HG03354 (cell line): ENCODE data around the gene CTNNA3.
"Not testable (repeated sequence)": the region's sequence is repeated elsewhere in the genome, so short reads cannot be mapped to it uniquely, and the experiment has no call there.

ENCODE experiments used
- ATAC-seq: cut with Tn5 transposase; IDR thresholded peaks from one replicate; pipeline ENCODE4 v1.9.1; 2021; ENCODE audit warnings: mild to moderate bottlenecking; ENCODE audit not compliant: unreplicated experiment, poor library complexity, severe bottlenecking

The CTNNA3 gene

DNA sequence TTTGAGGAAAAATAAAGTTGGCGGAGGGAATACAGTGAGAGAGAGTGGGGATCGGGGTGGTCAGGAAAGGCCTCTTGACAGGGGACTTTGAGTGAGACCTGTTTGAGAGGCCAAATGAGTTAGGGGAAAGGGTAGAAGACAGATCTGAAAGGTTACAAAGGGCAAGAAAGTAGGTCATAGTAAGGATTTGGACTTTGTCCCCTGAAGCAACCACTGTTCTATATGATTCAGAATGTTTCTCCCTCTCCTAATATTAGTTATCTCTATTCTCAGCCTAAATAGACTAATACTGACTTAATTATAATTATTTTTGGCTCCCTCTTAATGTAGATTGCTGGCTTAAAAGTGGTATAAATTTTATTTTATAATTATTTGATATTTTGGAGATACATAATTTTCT lies 88.0 kb downstream of the CTNNA3 start:
- no peak for ATAC-seq

DNA sequence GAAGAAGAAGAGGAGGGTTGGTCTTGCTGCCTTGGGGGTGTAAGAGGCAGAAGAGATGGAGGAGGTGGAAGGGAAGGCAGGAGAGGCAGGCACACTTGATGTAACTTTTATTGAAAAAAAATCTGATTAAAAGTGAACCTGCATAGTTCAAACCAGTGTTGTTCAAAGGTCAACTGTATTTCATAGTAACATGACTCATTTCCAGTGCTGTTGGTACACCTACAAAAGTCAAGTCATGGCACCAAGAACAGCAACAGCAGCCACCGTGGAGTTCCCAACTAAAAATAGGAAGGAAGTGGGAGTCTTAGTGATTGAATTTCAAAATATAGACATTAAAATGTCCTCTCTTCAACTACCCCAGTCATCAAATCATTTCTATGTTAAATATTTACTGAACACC lies 88.5 kb downstream of the CTNNA3 start:
- ATAC-seq: no peak

DNA sequence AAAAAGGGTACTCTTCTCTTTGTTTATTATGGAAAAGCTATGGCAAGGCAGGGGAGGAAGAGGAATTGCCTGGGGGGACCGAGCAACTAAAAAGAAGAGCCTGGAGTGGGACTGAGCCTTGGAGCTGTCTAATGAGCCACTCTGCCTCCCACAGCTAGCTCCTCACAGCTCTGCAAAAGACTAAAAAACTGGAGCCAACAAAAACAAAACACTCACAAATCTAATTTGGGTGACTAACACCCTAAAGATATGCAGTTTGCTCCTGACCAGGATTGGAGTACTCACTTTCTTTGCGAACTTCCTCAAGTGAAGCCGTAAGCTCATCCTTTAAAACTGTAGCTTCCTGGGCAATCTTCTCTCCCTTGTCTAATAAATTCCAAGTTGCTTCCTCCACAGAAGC lies 89.4 kb downstream of the CTNNA3 start:
- no peak for ATAC-seq

DNA sequence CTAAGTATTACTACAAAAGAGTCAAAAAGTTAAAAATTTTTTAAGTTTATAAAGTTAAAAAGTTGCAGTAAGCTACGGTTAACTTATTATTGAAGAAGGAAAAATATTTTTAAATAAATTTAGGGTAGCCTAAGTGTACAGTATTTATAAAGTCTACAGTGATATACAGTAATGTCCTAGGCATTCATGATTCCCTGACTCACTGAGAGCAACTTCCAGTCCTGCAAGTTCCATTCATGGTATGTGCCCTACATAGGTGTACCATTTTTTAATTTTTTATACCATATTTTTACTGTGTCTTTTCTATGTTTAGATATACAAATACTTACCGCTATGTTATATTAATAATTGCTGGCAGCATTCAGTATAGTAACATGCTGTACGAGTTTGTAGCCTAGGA lies 92.3 kb downstream of the CTNNA3 start:
- no peak for ATAC-seq

DNA sequence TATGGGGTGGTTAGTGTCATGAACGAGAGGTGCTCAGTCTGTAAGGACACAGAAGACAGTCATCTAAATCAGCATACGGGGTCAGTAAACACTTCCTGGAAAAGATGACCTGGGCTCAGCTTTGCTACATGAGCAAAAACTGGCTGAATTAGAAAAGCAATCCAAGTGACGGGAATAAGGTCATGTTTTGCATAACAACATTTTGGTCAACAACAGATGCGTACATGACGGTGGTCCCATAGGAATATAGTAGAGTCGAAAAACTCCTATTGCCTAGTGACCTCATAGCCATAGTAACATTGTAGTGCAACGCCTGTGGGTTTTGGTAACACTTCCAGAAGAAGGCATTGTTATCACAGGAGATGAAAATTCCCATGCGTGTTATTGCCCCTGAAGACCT lies 92.9 kb downstream of the CTNNA3 start:
- ATAC-seq: no peak

DNA sequence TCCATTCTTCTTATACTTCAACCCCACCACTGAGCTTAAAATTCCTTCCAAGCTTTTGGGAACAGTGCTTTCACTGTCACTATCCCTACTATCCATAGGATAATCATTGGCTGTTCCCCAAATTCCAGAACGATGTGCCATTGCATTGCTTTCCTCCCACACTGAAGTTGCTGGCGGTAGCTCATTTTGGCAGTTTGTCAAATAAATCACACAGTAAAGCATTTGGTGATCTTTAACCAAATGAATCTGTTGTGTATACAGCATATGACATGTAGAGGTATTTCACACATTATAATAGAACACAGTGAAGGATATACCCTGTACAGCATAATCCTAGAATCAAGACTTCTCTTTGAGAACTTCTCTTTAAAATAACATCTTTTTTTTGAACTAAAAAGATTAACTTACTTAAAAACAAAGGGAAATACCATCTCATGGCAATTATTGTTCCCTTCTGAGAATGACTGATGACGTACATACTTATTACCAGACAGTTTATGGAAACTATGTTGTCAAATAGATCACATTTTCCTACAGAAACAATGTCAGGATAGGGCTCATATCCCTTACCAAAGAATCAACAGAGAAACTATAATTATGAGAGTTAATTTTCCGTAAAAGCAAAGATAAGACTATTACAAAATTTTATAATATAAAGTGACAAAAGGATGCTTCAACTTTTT lies 93.6 kb downstream of the CTNNA3 start:
- no peak for ATAC-seq

DNA sequence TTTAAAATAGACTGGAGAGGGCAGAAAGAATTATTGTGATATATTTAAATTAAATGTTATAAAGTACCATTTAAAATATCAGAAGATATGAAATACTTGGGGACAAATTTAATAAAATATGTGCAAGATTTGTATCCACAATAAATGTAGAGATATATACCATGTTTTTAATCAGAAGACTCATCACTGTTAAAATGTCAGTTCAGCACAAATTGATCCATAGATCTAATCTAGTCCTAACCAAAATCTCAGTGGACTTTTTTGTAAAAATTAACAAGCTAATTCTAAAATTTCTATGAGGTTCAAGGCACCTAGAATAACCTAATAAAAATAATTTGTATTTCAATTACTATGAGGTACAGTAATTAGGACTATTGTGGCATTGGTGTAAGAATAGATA lies 96.4 kb downstream of the CTNNA3 start:
- ATAC-seq: no peak

DNA sequence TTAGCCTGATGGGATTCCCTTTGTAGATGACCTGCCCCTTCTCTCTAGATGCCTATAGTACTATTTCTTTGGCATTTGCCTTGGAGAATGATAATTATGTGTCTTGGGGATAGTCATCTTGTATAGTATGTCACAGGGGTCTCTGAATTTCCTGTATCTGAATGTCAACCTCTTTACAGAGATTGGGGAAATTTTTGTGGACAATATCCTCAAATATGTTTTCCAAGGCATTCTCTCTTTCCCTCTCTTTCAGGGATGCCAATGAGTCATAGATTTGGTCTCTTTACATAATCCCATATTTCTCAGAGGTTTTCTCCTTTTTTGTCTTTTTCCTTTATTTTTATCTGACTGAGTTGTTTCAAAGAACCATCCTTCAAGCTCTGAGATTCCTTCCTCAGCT lies 99.4 kb downstream of the CTNNA3 start:
- ATAC-seq: no peak

DNA sequence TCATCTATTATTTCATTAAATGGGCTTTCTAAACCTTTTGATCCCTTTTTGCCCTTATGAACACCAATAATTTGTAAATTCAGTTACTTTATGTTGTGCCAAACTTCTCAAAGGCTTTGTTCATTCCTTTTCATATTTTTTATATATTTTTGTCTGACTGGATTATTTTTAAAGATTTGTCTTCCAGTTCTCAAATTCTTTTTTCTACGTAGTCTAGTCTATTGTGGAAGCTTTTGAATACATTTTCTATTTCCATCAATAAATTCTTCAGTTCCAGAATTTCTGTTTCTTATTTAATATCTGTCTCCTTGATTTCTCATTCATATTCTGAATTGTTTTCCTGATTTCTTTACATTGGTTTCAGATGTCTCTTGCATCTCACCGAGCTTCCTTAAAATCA lies 108.2 kb downstream of the CTNNA3 start:
- no peak for ATAC-seq

DNA sequence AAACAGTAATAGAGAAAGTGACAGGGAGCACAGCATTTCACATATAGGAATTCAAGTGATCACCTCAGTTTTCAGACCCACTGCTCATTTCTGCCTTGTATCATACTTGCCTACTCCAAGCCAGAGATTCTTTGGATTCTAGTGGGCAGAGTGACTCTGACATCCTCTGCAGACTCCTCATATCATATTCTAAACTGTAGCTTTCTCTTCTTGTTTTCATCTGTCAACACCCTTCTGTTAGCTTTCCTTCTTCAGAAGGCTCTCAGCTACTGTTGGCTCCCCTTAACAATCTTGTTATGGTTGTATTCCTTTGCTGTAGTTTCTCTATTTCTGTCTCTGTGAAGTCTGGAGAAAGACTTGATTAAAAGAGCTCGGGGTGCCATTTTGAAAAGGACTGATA lies 120.5 kb downstream of the CTNNA3 start:
- no peak for ATAC-seq

DNA sequence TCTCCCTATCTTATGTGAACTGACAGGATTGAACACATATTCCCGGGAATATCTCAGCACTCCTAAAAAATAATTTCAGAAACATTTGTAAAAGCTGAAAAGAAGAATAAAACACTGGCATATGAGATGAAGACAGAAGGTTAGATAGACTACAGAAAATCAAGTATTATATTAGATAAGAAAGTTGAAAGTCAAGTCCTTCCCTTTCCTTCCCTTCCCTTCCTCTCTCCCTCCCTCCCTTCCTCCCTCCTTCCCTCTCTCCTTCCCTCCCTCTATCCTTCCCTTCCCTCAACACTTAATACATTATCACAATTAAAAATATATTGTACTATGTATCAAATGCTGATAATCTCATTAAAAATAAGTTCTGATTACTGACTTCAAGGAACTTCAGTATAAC lies 122.5 kb downstream of the CTNNA3 start:
- ATAC-seq: no peak

DNA sequence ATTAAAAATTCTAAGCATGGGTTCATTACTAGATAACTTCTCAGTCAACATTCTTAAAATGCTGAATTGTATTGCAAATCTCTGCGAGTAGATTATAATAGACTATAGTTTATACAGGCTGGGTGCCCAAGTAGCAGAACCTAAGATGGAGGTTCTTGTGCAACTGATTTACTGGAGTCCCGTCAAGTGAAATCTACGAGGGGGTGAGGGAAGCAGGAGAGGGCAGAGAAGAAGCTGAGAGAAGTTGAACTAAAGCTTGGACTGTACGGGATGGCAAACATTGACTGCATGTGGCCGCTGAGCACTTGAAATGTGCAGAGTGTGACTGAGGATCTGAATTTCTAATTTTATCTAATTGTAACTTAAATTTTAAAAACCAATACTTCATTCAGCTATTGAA lies 124.5 kb downstream of the CTNNA3 start:
- ATAC-seq: no peak

DNA sequence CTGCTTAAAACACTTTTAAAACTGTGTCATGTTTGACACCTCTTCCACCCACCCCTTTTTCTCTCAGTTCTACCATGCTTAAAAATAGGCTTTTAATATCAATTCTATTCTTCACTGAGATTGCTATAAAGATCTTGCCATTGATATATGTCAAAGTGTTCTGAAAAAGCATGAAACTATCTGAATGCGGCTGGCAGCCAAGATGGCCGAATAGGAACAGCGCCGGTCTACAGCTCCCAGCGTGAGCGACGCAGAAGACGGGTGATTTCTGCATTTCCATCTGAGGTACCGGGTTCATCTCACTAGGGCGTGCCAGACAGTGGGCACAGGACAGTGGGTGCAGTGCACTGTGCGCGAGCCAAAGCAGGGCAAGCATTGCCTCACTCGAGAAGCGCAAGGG lies 137.7 kb downstream of the CTNNA3 start:
- not testable (repeated sequence) for ATAC-seq

DNA sequence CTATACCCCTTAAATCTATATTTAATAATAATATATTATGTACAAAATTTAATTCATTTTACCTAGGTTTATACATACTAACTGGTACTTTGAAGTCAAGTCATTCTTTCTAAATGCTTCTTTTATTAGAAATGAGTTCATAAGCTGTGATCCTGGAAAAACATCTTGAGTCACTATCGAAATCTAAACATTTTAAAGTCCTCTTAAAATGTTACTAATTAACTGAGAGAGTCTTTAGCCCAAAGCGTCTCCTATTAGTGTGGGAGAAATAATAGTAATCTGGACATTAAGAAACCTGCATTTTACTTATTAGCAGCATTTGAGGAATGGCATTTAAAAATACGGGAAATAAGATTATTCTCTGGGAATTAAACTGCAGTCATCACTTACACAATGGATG lies 142.7 kb downstream of the CTNNA3 start:
- ATAC-seq: no peak

DNA sequence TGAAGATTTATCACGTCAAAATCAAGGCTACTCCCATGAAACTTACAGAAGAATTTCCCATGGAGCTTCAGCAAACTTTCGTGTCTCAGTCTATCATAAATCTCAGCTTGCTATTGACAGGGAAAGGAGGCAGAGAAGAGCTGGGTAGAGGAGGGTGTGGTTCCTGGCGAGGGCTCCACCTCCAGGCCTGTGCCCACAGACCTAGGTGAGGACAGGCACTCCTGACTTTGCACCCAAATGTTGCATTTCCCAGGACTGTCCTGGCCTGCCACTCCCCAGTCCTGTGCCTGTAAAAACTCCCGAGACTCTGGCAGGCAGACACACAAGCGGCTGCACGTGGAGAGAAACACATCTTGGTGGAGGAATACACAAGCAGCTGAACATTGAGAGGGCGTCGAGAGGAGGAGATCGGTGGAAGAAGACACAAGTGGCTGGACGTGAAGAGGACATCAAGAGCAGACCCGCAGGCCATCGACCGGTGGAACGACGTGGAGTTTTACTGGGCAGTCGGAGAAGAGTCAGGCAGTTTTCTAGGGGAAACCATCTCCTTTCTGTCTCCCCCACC lies 145.1 kb downstream of the CTNNA3 start:
- ATAC-seq: no peak

DNA sequence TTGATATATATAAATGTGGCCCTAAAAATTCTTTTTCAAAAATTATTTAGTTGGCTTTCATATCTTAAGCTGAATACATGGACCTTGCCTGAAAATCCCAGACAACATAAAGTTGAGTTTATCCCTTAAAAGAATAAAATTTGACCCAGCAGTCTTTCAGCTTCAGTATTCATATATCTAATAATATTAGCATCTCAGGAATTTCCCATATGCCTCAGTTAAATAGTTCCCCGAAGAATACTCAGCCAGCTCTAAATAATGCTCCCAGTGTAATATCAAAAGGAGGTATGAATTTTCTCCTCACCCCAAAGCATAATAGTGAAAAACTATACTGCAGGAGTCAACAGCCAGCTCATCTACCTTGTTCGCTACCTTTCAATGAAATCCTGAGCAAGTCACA lies 145.9 kb downstream of the CTNNA3 start:
- no peak for ATAC-seq

DNA sequence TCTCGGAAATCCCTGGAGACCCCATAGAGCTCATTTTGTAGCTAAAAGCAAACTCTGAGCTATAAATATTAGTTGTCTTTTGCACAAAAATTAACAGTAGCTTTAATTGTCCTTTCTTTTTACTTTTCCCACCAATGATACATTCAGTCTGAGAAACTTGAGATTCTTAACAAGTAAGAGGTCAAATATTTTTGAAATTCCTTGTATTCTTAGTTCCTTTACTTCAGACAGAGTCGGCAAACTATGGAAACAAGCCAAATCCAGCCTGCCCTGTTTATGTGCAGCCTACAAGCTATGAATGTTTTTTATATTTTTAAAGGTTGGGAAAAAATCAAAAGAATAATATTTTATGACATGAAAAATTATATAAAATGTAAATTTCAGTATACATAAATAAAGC lies 146.6 kb downstream of the CTNNA3 start:
- ATAC-seq: no peak

DNA sequence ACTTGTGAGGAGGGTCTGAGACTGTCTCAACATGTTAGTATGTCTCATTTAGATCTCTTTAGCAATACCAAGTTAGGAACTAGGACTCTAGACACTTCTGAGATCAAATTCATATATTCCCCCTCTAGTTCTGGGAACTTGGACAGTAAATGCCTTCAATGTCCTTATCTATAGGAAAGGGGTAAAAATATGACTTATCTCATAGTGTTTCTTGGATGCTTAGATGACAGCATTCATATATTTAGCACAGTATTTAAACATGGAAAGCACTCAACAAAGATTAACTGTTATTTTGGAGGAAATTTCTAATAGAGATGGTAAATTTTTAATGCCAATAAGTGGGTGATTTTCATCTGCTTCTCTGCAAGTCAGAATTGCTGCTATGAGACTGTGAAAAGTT lies 154.6 kb downstream of the CTNNA3 start:
- ATAC-seq: no peak

DNA sequence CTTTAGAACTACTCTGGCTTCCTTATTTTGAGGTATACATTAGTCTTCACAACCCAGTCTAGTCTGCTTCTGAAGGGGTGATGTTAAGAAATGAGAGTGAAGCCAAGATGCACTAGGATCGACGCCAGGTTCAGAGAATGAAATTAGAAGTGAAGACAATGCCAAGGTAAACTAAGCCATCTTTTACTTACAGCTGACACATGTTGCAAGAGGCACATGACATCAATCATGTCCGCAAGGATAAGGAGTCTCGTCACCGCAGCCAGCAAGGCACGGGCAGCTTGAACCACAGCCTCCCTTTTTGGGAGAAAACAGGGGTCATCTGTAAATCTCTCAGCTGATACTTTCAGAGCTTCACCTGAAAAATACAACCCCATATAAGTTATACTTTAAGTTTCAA lies 156.7 kb downstream of the CTNNA3 start:
- ATAC-seq: no peak

DNA sequence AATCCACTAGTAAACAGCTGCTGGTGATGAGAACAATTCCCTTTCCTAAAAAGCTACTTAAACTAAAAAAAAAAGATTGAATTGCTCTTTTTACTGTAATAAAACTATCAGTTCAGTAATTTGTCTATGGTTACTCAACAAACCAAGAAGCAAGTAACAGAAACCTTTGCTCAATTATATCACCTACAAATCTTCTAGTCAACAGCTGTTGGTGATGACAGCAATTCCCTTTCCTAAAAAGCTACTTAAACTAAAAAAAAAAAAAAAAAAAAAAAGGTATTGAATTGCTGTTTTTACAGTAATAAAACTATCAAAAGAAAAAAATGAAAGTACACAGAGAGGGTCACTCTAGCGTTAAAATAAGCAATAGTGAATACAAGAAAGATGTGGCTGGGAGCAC lies 158.1 kb downstream of the CTNNA3 start:
- ATAC-seq: no peak

DNA sequence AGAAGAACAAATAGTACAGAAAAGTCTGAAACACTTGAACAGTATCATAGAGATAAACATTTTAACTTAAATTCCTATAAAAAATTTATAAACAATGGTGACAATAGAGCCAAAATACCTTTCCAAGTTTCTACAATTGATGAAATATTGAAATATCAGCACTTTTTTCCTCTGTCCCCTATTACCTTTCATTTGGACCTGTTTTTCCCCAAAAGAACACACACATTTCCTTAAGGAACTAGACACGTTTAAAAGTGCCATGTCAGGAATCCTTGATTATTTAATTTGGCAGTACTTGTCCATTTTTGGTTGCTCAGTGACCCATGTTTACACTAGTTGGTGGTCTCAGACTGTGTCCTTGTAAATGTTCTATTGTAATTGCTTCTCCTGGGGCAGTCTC lies 162.6 kb downstream of the CTNNA3 start:
- no peak for ATAC-seq

DNA sequence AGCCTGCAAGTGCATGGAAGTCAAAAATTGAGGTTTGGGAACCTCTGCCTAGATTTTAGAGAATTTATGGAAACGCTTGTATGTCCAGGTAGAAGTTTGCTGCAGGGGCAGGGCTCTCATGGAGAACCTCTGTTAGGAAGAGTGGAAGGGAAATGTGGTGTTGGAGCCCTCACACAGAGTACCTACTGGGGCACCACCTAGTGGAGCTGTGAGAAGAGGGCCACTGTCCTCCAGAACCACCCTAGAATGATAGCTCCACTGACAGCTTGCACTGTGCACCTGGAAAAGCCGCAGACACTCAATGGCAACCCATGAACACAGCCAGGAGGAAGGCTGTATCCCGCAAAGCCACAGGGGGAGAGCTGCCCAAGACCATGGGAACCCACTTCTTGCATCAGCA lies 165.0 kb downstream of the CTNNA3 start:
- not testable (repeated sequence) for ATAC-seq
